ENCODE measurements around the gene EXOC3.

- TF ChIP-seq, protein P1, sequence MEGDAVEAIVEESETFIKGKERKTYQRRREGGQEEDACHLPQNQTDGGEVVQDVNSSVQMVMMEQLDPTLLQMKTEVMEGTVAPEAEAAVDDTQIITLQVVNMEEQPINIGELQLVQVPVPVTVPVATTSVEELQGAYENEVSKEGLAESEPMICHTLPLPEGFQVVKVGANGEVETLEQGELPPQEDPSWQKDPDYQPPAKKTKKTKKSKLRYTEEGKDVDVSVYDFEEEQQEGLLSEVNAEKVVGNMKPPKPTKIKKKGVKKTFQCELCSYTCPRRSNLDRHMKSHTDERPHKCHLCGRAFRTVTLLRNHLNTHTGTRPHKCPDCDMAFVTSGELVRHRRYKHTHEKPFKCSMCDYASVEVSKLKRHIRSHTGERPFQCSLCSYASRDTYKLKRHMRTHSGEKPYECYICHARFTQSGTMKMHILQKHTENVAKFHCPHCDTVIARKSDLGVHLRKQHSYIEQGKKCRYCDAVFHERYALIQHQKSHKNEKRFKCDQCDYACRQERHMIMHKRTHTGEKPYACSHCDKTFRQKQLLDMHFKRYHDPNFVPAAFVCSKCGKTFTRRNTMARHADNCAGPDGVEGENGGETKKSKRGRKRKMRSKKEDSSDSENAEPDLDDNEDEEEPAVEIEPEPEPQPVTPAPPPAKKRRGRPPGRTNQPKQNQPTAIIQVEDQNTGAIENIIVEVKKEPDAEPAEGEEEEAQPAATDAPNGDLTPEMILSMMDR (conservative IDR thresholded peaks at IDR 0.05), result no peak
- TF ChIP-seq ZFX (IDR thresholded peaks at IDR 0.05), result no peak
Observed at GRCh38 chr5:469752-470483, 26.9 kb downstream of the EXOC3 start.
